Right lobe of liver (tissue), 4 donors: ENCODE data around the gene LGR5.

Source experiments
- POLR2A ChIP-seq: fragments of 450-650 bp; IDR thresholded peaks from one replicate; pipeline ENCODE4 v1.6.1; 2017; ENCODE audit warnings: antibody characterized with exemption, mild to moderate bottlenecking
- TF ChIP-seq, protein P1 (sequence below), 4 donors: fragments of 200-600 bp in 3 of 4; fragments of 450-650 bp in 1 of 4; IDR thresholded peaks; one replicate each; pipeline versions ENCODE4 v1.5.1 to v1.8.0; 2016 to 2022; ENCODE audit warnings: antibody characterized with exemption in 4 of 4, mild to moderate bottlenecking in 2 of 4
- donor health status: DM: no; HTN: no; CAD: no.
- donor health status: DM: no; HTN: no; CAD: no.
- donor health status: DM: no; HTN: yes; CAD: no.

- TF ChIP-seq POLR2A, result no peak
- TF ChIP-seq, protein P1, sequence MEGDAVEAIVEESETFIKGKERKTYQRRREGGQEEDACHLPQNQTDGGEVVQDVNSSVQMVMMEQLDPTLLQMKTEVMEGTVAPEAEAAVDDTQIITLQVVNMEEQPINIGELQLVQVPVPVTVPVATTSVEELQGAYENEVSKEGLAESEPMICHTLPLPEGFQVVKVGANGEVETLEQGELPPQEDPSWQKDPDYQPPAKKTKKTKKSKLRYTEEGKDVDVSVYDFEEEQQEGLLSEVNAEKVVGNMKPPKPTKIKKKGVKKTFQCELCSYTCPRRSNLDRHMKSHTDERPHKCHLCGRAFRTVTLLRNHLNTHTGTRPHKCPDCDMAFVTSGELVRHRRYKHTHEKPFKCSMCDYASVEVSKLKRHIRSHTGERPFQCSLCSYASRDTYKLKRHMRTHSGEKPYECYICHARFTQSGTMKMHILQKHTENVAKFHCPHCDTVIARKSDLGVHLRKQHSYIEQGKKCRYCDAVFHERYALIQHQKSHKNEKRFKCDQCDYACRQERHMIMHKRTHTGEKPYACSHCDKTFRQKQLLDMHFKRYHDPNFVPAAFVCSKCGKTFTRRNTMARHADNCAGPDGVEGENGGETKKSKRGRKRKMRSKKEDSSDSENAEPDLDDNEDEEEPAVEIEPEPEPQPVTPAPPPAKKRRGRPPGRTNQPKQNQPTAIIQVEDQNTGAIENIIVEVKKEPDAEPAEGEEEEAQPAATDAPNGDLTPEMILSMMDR (IDR thresholded peaks at IDR 0.05), result no peak
Measured at GRCh38 chr12:71581206-71581605, 141.6 kb downstream of the LGR5 start.
